ENCODE data around the gene CSF1R. TPM values are rescaled to one million over a fixed set of nuclear protein-coding genes. Genes with fewer than 3 reads are reported as not detected.
A peak's percentile ranks its signal among the peaks of the same experiment; 100 is the strongest.

Gene CSF1R
- total RNA-seq, 2 donors from 2014 or later = not detected

GRCh38 chr5:150066901-150067396 lies 19.4 kb downstream of the CSF1R start:
- no peaks in the 10 kb centered on the region for H3K27me3 ChIP-seq (ENCODE audit: control insufficient read depth, insufficient read depth, low read length, poor library complexity, severe bottlenecking)
- 94% methylated on average over 2 of the region's 2 CpGs for WGBS, 2 experiments (ENCODE audit: insufficient coverage in 1 of 2, insufficient read length in 1 of 2)
- Mint-ChIP-seq H3K9me3 (no peaks in the 10 kb centered on the region), H3K27me3 (ENCODE audit: insufficient read depth) (peaks cover 6% of the 10 kb centered on the region), H3K4me1 (no peaks in the 10 kb centered on the region), H3K27ac (no peak overlapping the region), H3K36me3 (ENCODE audit: low read depth) (no peaks in the 10 kb centered on the region), H3K4me3 (no peak overlapping the region)
- H3K4me3 ChIP-seq (ENCODE audit: low read length) = no peak overlapping the region
- peak; percentile 26 for DNase-seq
- no peak for TF ChIP-seq CTCF (conservative IDR thresholded peaks at IDR 0.05)
- H3K36me3 ChIP-seq (ENCODE audit: control insufficient read depth, insufficient read depth, low read length) = no peaks in the 10 kb centered on the region
- no peak overlapping the region for H3K27ac ChIP-seq (ENCODE audit: low read depth, low read length)
- H3K9me3 ChIP-seq (ENCODE audit: control insufficient read depth, low read length) = no peaks in the 10 kb centered on the region
- H3K4me1 ChIP-seq (ENCODE audit: control insufficient read depth, insufficient read depth, low read length) = no peaks in the 10 kb centered on the region
- no peak overlapping the region for H3K9ac ChIP-seq (ENCODE audit: extremely low read depth, low read length, poor library complexity, severe bottlenecking)

DNA sequence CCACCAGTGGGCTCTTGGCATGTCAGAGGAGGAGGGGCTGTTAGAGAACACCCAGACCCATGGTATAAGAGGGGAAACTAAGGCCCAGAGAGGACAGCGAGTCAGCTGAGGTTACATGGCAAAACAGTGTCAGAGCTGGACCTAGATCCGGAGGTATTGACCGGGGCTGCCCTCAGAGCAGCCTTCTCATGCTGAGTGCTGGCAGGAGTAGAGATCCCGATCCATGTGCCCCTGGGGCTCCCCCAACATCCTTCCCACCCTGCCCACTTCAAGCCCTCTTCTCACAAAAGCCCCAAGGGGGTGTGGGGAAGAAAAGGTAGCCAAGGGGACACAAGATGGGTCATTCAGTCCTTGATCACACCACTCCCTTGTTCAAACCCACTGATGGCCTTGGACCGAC lies 19.9 kb downstream of the CSF1R start:
- H3K4me1 Mint-ChIP-seq = no peaks in the 10 kb centered on the region
- no peak overlapping the region for H3K4me3 Mint-ChIP-seq
- Histone ChIP-seq H3K4me3 (ENCODE audit: low read length) (no peak overlapping the region), H3K27ac (ENCODE audit: low read depth, low read length) (no peak overlapping the region), H3K9me3 (ENCODE audit: control insufficient read depth, low read length) (no peaks in the 10 kb centered on the region), H3K27me3 (ENCODE audit: control insufficient read depth, insufficient read depth, low read length, poor library complexity, severe bottlenecking) (no peaks in the 10 kb centered on the region), H3K36me3 (ENCODE audit: control insufficient read depth, insufficient read depth, low read length) (no peaks in the 10 kb centered on the region), H3K9ac (ENCODE audit: extremely low read depth, low read length, poor library complexity, severe bottlenecking) (no peak overlapping the region), H3K4me1 (ENCODE audit: control insufficient read depth, insufficient read depth, low read length) (no peaks in the 10 kb centered on the region)
- H3K27ac Mint-ChIP-seq = no peak overlapping the region
- H3K36me3 Mint-ChIP-seq (ENCODE audit: low read depth) = no peaks in the 10 kb centered on the region
- WGBS, 2 experiments (ENCODE audit: insufficient coverage in 1 of 2, insufficient read length in 1 of 2) = 94 to 95% methylated on average over 4 to 5 of the region's 5 CpGs
- H3K9me3 Mint-ChIP-seq = no peaks in the 10 kb centered on the region
- TF ChIP-seq CTCF (conservative IDR thresholded peaks at IDR 0.05) = no peak
- H3K27me3 Mint-ChIP-seq (ENCODE audit: insufficient read depth) = peaks cover 6% of the 10 kb centered on the region
- DNase-seq = no peak

- no peaks in the 10 kb centered on the region for H3K27me3 ChIP-seq (ENCODE audit: control insufficient read depth, insufficient read depth, low read length, poor library complexity, severe bottlenecking)
- WGBS, 2 experiments (ENCODE audit: insufficient coverage in 1 of 2, insufficient read length in 1 of 2) = 70 to 87% methylated on average over 5 to 10 of the region's 10 CpGs
- H3K9ac ChIP-seq (ENCODE audit: extremely low read depth, low read length, poor library complexity, severe bottlenecking) = no peak overlapping the region
- H3K4me1 Mint-ChIP-seq = no peaks in the 10 kb centered on the region
- TF ChIP-seq CTCF (conservative IDR thresholded peaks at IDR 0.05) = no peak
- no peak overlapping the region for H3K4me3 Mint-ChIP-seq
- peaks cover 7% of the 10 kb centered on the region for H3K27me3 Mint-ChIP-seq (ENCODE audit: insufficient read depth)
- no peaks in the 10 kb centered on the region for H3K4me1 ChIP-seq (ENCODE audit: control insufficient read depth, insufficient read depth, low read length)
- no peak overlapping the region for H3K27ac ChIP-seq (ENCODE audit: low read depth, low read length)
- H3K27ac Mint-ChIP-seq = no peak overlapping the region
- H3K9me3 ChIP-seq (ENCODE audit: control insufficient read depth, low read length) = no peaks in the 10 kb centered on the region
- no peak for DNase-seq
- H3K9me3 Mint-ChIP-seq = no peaks in the 10 kb centered on the region
- no peaks in the 10 kb centered on the region for H3K36me3 Mint-ChIP-seq (ENCODE audit: low read depth)
- H3K36me3 ChIP-seq (ENCODE audit: control insufficient read depth, insufficient read depth, low read length) = no peaks in the 10 kb centered on the region
- no peak overlapping the region for H3K4me3 ChIP-seq (ENCODE audit: low read length)
These were observed 20.5 kb downstream of the CSF1R start for GRCh38 chr5:150065886-150066285.

Measured in endodermal cell (in vitro differentiated cells).